OCI-M2 (cell line): ENCODE results near the gene ARMC2.
A peak's percentile ranks its signal among the peaks of the same experiment; 100 is the strongest.
"Not testable (repeated sequence)": the region's sequence is repeated elsewhere in the genome, so short reads cannot be mapped to it uniquely, and the experiment has no call there.

Experiments used
- DNase-seq: peaks from one replicate; lab custom pipeline; 2025; ENCODE audit not compliant: unreplicated experiment; lab: John Stamatoyannopoulos, UW

ARMC2 gene

GRCh38 chr6:108848116-108848868 lies at the start of gene ARMC2:
Gene ARMC2, plus strand, starts transcription at chr6:108848422. Its CDS starts 5,846 bp downstream, at chr6:108854268.
- peak; percentile 66 for DNase-seq

GRCh38 chr6:108798670-108799353 lies 49.4 kb upstream of the ARMC2 start:
- DNase-seq, result no peak

GRCh38 chr6:108799354-108799717 lies 48.9 kb upstream of the ARMC2 start:
- DNase-seq, result no peak

- DNase-seq, result no peak
Measured at GRCh38 chr6:108799791-108800190, 48.4 kb upstream of the ARMC2 start.

GRCh38 chr6:108800427-108800864 lies 47.8 kb upstream of the ARMC2 start:
- no peak for DNase-seq

GRCh38 chr6:108801366-108801765 lies 46.9 kb upstream of the ARMC2 start:
- DNase-seq, result no peak

GRCh38 chr6:108803982-108804490 lies 44.2 kb upstream of the ARMC2 start:
- DNase-seq, result no peak

GRCh38 chr6:108804956-108805355 lies 43.3 kb upstream of the ARMC2 start:
- DNase-seq, result no peak

- DNase-seq, result no peak
Measured at GRCh38 chr6:108805611-108806167, 42.5 kb upstream of the ARMC2 start.

GRCh38 chr6:108806171-108806570 lies 42.1 kb upstream of the ARMC2 start:
- no peak for DNase-seq

- DNase-seq, result no peak
Measured at GRCh38 chr6:108806665-108807064, 41.6 kb upstream of the ARMC2 start.

- DNase-seq, result no peak
Measured at GRCh38 chr6:108807928-108808327, 40.3 kb upstream of the ARMC2 start.

- DNase-seq, result no peak
Measured at GRCh38 chr6:108809211-108809610, 39.0 kb upstream of the ARMC2 start.

GRCh38 chr6:108810057-108810643 lies 38.1 kb upstream of the ARMC2 start:
- no peak for DNase-seq

GRCh38 chr6:108811490-108811889 lies 36.7 kb upstream of the ARMC2 start:
- no peak for DNase-seq

- not testable (repeated sequence) for DNase-seq
Measured at GRCh38 chr6:108813218-108813617, 35.0 kb upstream of the ARMC2 start.

GRCh38 chr6:108817276-108817675 lies 30.9 kb upstream of the ARMC2 start:
- not testable (repeated sequence) for DNase-seq

GRCh38 chr6:108820006-108820405 lies 28.2 kb upstream of the ARMC2 start:
- DNase-seq, result no peak

- DNase-seq, result no peak
Measured at GRCh38 chr6:108822401-108822800, 25.8 kb upstream of the ARMC2 start.

- no peak for DNase-seq
Measured at GRCh38 chr6:108825326-108825725, 22.9 kb upstream of the ARMC2 start.

- DNase-seq, result no peak
Measured at GRCh38 chr6:108831104-108831503, 17.1 kb upstream of the ARMC2 start.

- DNase-seq, result no peak
Measured at GRCh38 chr6:108832738-108833137, 15.5 kb upstream of the ARMC2 start.
